ENCODE data around the gene SHROOM2.

Gene SHROOM2

GRCh38 chrX:9895225-9895912, 109.1 kb downstream of the SHROOM2 start:
- DNase-seq (ENCODE audit: low spot score) (no peak), FAIRE-seq (no peak)

DNA sequence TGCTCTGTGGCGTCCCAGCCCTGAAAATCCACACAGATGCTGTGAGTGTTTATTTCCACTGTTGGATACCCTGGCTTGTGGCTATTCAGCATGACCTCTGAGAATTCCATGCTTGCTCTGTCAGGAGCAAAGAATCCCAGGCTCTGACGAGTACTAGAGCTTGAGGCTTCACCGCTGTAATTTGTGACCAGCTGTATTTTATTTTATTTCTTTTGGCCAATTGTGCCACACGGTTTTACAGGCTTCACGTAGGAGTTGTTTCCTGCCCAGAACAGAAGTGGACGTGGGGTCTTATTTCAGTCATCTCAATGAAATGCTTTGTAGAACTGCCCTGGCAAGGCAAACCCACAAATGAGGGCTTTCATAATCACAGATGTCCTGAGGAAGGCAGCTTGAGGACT, 111.5 kb downstream of the SHROOM2 start:
- DNase-seq (ENCODE audit: low spot score) (no peak), FAIRE-seq (no peak)

DNA sequence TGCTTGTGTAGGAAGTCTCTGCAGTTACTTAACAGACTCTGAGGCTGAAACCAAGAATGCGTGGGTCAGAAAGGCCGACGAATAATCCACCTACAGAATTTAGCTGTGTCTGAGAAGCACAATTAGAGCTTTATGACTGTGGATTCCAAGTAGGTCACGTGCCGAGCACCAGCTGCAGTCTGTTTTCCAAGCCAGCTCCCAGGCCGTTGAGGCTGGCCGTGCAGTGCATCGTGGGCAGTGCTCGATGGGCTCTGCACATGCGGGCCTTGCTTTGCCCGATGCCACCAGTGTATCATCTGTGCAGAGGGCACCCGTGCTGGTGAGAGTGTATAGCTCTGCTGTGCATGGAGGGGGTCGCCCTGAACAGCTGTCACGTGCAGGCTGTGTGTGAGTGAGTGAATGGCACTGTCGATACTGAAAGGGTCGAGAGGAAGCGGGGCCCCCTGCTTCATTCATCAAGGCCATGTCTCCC, 113.4 kb downstream of the SHROOM2 start:
- no peak for FAIRE-seq

GRCh38 chrX:9902656-9903055, 116.4 kb downstream of the SHROOM2 start:
- no peak for FAIRE-seq
- peak; percentile 24 for DNase-seq (ENCODE audit: low spot score)

More for the DNA sequence above, 113.4 kb downstream of the SHROOM2 start:
- DNase-seq (ENCODE audit: low spot score) = no peak

- no peak for FAIRE-seq
- DNase-seq (ENCODE audit: low spot score) = no peak
Measured at GRCh38 chrX:9903146-9903545, 116.9 kb downstream of the SHROOM2 start.

- DNase-seq (ENCODE audit: low spot score) (no peak), FAIRE-seq (no peak)
Measured at GRCh38 chrX:9905288-9905687, 119.1 kb downstream of the SHROOM2 start.

- DNase-seq (ENCODE audit: low spot score) = no peak
- FAIRE-seq = no peak
Measured at GRCh38 chrX:9905721-9906120, 119.5 kb downstream of the SHROOM2 start.

- no peak for FAIRE-seq
- no peak for DNase-seq (ENCODE audit: low spot score)
Measured at GRCh38 chrX:9906919-9907318, 120.7 kb downstream of the SHROOM2 start.

GRCh38 chrX:9907645-9908387, 121.6 kb downstream of the SHROOM2 start:
- peak; percentile 20 for DNase-seq (ENCODE audit: low spot score)
- no peak for FAIRE-seq

DNA sequence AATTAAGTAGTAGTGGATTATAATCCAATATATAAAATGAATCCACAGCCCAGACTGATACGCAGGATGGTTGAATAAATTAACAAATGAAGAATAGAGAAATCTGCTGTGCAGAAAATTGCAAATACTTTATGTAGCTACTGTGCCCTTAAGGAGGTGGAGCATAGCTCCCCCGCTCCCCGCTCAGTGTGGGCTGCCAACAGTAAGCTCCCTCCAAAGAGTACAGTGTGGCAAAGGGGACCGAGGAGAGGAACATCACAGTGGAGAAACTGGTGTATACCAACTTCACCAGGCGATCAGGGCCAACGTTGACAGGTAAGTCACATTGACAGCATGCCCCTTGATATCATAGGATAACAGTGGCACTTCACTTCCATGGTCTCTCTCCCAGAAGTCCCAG, 123.0 kb downstream of the SHROOM2 start:
- FAIRE-seq = no peak

GRCh38 chrX:9911487-9911886, 125.3 kb downstream of the SHROOM2 start:
- FAIRE-seq (no peak), DNase-seq (ENCODE audit: low spot score) (no peak)

More for the DNA sequence above, 123.0 kb downstream of the SHROOM2 start:
- DNase-seq (ENCODE audit: low spot score) = no peak

DNA sequence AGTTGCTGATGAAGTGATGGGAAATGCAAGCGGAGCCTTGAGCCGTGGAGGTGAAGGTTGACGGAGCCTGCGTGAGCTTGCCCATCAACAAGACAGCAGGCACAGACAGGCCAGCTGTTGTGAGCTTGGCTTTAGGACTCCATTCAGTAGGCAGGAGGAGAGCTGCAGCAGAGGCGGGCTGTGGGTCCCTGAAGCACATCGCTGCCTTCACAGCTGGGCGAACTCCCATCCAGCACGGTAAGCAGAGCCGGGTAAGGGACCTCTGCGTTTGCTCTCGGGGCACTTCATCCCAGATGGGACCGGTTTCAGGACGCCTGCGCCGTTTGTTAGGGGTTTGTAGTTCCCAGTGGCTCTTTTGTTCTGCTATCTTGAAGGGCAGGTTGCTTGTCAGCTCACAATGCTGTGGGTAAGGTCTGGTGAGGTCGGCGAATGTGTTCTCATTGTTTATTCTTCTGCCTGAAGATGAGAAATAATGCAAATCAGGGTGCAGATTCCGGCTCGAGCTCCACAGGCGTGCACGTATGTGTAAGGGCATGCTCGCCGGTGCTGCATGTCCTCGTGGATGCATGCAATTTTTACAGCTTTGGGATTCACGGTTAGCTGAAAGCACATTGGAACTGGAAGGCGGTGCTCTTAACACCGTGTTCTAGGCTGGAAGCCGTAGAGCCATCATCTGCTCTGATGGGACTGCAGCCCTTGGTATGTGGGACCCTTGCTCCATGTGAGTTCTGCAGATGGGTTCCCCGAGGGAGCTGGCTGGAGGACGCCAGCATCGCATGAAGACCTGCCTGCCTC, 126.3 kb downstream of the SHROOM2 start:
- DNase-seq (ENCODE audit: low spot score) (no peak), FAIRE-seq (no peak)

- no peak for FAIRE-seq
- DNase-seq (ENCODE audit: low spot score) = peak; percentile 21
Measured at GRCh38 chrX:9913146-9913433, 126.9 kb downstream of the SHROOM2 start.

DNA sequence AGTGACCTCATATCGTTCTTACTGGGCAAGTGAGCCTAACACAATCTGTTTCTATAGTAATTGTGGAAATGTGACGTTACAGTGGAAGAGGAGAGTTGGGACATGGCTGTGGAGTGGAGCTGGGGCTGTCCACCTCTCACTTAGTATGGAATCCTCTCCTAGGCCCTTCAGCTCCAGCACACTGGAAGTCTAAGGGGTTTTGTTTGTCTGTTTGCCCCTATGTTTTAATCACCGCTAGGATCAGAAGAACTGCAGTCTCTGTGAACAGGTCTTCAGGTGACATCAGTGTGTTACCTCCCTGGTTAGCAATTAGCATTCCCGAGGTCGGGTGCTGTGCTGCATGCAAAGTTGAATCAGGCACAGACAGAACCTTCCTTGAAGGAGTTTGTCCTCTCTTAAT, 131.6 kb downstream of the SHROOM2 start:
- DNase-seq (ENCODE audit: low spot score) (no peak), FAIRE-seq (no peak)

DNA sequence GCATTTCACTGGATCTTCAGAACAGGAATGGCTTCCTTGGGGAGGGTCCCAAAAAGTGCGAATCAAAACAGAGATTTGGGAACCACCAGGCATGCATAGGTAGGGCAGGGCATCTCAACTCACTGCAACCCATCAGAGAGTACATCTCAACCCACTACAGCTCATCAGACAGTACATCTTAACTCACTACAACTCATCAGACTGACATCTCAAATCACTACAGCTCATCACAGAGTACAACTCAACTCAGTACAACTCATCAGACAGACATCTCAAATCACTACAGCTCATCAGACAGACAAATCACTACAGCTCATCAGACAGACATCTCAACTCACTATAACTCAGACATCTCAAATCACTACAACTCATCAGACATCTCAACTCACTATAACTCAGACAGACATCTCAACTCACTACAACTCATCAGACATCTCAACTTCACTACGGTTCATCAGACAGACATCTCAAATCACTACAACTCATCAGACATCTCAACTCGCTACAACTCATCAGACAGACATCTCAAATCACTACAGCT, 133.5 kb downstream of the SHROOM2 start:
- no peak for DNase-seq (ENCODE audit: low spot score)
- FAIRE-seq = no peak

- FAIRE-seq = no peak
- no peak for DNase-seq (ENCODE audit: low spot score)
Measured at GRCh38 chrX:9921407-9921806, 135.2 kb downstream of the SHROOM2 start.

GRCh38 chrX:9923357-9923756, 137.1 kb downstream of the SHROOM2 start:
- no peak for DNase-seq (ENCODE audit: low spot score)
- no peak for FAIRE-seq

- FAIRE-seq (no peak), DNase-seq (ENCODE audit: low spot score) (no peak)
Measured at GRCh38 chrX:9926002-9926401, 139.8 kb downstream of the SHROOM2 start.

GRCh38 chrX:9927698-9928482, 141.7 kb downstream of the SHROOM2 start:
- DNase-seq (ENCODE audit: low spot score) = no peak
- FAIRE-seq = no peak

- no peak for DNase-seq (ENCODE audit: low spot score)
- FAIRE-seq = no peak
Measured at GRCh38 chrX:9935436-9935835, 149.2 kb downstream of the SHROOM2 start.

GRCh38 chrX:9937761-9938160, 151.5 kb downstream of the SHROOM2 start:
- DNase-seq (ENCODE audit: low spot score) (no peak), FAIRE-seq (no peak)

All from urothelium cell line (cell line).